Ishikawa (cell line): ENCODE results near the gene CFAP157.

Experiments
- MAX ChIP-seq: IDR thresholded peaks from 2 replicates; pipeline ENCODE4 v1.6.1; 2012
- USF1 ChIP-seq: IDR thresholded peaks from 2 replicates; pipeline ENCODE4 v1.6.1; 2012
- YY1 ChIP-seq: IDR thresholded peaks from 2 replicates; pipeline ENCODE4 v1.6.1; 2012; ENCODE audit warnings: low read depth

DNA sequence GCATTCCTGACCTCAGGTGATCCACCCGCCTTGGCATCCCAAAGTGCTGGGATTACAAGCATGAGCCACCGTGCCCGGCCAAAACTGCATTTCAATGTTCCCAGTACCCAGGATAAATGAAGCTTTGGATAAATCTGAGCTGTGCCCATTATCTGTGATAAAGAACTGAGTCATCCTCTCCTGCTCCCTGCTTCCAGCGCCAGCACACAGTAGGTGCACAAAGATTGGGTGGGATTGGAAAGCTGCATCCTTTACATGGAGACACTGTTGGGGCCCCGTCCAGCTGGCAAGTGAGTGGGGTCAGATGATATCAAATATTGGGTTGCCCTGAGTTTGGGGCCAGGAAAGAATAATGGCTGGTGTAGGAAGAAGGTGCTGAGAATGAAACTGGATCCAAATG is 54.3 kb downstream of the CFAP157 start:
- TF ChIP-seq YY1 (no peak), MAX (no peak), USF1 (no peak)
